Umbilical cord (tissue), 2 donors: ENCODE data around the gene UNKL. TPM values are rescaled to one million over a fixed set of nuclear protein-coding genes. Genes with fewer than 3 reads are reported as not detected.
"Not testable (repeated sequence)": the region's sequence is repeated elsewhere in the genome, so short reads cannot be mapped to it uniquely, and the experiment has no call there.

Experiments used
- DNase-seq: peaks from one replicate; pipeline ENCODE4 v3.0.0-alpha.2; 2015; ENCODE audit warnings: low spot score
- total RNA-seq: library from RNA; depleted of rRNA; stranded (reverse); fragments of >200 nt; gene quantifications from one replicate; pipeline ENCODE4 v1.2.3, GENCODE V29; 2014; ENCODE audit warnings: low replicate concordance; ENCODE audit not compliant: insufficient read depth

The UNKL gene
- total RNA-seq, 1 donor from 2014 or later: 3.4 TPM

GRCh38 chr16:1445518-1446203, 31.2 kb upstream of the UNKL start:
- DNase-seq: no peak

DNA sequence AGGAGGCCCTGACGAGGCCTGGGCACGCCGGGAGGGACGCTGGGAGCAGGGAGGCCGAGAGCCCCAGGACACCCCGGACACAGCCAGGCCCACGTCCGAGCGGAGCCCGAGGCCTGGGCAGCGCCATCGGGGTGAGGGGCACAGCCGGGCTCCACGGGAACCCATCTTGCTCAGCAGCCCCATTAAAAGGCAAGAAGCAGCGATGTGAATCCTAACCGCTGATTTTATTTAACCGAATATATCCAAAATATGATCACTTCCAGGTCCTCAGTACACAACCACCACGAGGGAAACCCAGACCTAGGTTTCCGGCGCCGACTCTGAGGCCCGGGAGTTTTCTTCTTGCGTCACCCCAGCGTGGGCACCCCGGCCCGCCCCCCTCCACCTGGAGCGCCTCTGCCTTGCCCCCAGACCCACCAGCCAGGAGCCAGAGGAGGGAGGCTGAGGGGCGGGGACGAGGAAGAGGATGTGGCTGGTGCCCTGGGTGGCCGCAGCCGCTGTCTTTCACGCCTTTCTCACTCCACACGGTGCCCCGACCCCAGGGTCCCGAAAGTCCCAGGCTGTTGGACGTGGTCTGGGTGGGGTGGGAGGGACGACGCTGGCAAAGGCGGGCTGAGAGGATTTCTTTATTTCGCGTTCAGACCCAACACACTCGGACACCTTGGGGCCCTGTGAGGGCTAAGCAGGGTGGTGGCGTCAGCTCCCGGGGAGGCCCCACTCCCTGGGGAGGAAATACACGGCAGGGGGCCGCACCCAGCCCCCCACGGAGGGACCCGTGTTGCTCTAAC, 30.4 kb upstream of the UNKL start:
- no peak for DNase-seq

GRCh38 chr16:1443980-1444729, 29.7 kb upstream of the UNKL start, which contains the start of gene CCDC154:
Gene CCDC154, minus strand, starts transcription at chr16:1444556. Its CDS starts 234 bp downstream, at chr16:1444322.
- no peak for DNase-seq

DNA sequence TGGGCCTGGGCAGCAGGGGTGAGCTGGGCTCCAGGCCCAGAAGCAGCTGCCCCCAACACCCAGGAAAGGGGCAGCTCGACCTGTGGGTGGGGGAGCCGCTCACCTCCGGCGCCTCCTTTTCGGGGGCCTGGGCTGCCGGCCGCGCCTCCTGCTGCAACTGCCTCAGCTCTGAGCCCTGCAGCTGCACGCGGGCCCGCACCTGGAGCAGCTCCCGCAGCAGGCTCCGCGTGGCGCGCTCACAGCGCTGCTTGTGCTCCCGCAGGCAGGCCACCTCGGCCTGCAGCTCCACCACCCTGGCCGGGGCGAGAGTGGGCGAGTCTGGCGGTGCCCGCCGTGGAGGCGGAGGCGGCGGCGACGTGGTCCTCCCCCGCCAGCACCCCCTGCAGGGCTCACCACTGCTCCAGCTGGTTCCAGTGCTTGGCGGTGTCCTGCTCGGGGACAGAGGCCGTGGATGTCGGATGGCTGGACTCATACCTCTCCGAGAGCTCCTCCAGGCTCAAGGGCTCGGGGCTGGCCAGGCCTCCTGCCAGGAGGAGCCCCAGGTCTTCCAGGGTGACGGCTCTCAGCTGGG, 29.0 kb upstream of the UNKL start:
- DNase-seq: no peak

DNA sequence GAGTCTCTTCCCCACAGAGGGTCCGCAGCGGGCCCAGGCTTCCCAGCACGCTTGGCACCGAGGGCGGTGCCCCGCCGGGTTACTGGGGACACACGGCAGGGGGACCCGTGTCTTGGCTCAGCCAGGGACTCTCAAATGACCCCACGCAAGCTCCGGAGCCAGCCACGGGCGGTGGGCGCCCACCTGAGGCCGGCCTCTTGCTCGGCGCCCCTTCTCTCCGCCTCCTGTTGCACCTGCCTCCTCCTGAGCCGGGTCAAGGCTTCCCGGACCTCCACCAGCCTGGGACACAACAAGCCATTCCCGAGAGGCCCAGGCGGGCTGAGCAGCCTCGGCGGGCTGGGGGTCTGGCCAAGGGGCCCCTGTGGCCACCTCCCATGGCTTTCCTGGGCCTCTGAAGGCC, 28.2 kb upstream of the UNKL start:
- DNase-seq: no peak

- no peak for DNase-seq
These were observed 26.9 kb upstream of the UNKL start for GRCh38 chr16:1441391-1441829.

DNA sequence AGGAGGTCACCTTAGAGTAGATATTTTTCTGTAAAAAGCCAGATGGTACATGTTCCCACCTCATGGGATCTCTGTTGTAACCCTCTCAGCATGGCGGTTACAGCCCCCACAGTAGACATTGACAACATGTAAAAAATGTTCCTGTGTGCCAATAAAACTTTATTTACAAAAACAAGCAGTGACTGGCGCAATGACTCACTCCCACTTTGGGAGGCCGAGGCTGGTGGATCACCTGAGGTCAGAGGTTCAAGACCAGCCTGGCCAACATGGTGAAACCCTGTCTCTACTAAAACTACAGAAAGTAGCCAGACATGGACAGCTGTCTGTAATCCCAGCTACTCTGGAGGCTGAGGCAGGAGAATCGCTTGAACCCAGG, 25.2 kb upstream of the UNKL start:
- not testable (repeated sequence) for DNase-seq

GRCh38 chr16:1439058-1439698, 24.7 kb upstream of the UNKL start:
- DNase-seq: no peak

DNA sequence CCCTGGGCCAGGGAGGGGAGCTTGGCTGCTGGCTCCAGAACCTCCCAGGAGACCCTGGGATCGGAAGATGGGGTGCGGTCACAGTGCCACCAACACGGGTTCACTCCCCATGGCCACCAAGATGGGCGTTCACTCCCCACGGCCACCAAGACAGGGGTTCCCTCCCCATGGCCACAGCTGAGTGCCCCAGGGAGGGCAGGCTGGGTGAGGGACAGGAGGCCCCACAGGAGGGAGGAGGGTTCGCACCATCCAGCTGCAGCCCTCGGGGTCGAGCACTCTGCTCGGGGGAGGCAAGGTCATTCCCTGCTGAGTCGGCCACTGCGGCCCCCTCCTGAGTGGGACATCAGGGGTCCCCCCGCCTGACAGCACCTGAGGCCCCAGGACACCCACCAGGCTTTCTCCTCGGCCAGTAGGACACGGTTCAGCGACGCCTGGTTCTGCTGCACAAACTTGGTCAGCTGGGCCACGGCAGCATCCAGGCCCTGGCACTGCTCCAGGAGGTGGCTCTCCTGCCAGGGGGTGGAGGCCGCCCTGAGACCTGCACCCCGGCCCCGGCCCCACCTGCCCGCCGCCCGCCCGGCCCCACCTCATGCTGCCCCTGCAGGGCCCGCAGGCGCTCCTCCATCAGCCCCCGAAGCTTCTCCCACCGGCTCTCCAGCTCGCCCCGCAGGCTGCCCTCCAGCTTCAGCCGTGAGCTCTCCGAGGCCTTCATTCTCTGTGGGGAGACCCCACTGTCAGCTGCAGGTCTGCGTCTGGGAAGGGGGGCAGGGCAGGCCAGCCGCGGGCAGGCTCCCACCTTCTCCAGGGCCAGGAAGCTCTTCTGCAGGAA, 23.9 kb upstream of the UNKL start:
- no peak for DNase-seq

GRCh38 chr16:1437606-1438005, 23.1 kb upstream of the UNKL start:
- no peak for DNase-seq

DNA sequence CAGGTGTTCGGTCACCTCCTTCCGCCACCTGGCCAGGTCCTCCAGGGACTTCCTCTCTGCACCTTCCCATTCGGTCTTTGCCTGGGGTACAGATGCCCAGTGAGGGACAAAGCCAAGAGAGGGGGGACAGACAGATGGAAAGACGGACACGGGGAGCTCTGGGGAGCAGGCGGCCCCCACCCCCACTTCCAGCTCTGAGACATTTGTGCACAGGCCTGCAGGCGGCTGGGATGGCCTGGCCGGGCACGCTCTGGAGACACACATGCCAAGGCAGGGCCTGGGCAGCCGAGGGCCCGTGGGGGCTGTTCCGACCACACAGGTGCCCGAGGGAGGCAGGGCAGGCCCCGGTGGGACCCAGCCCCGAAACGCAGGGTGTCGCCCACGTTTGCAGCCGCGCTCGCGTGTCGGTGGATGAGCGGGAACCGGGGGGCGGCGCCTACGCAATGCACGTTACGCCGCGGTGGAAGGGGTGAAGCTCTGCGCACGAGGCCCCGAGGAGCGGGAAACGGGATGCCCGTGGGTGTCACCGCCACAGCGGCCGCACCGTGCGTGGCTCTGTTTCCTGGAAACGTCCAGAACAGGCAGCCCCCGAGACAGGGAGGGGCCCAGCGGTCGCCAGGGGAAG, 22.3 kb upstream of the UNKL start:
- DNase-seq: no peak

DNA sequence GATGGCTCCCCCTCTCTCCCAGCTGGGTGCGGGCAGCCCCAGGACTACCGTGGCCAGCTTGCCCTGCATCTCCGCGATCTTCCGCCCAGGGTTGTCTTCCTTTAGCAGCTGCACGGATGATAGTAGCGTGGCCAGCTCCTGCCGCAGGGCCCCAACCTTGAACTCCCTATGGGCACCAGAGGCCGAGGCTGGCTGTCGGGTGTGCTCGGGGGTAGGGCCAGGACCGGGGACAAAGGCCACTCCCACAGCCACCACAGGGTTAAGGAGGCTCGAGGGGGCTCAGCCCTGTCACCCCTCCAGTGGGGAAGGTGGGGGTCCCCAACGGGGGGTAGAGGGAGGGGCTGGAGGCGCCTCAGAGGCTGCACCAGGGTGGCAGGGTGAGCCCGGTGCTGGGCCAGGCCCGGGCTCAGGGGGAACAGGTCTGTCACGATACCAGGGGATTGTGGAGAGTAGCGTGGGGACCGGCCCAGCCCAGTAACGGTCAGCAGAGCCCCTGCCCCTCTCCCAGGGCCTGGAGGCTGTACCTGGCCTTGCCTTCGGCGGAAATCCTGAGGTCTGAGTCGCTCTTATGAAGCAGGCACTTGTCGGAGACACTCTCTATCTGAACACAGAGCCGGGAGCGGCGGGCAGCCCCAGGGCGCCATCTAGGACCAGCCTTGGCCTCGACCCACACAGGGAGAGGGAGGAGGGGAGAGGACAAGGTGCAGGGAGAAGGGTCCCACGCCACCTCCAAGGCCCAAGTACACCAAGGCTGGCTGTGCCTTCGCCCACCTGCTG, 21.6 kb upstream of the UNKL start:
- no peak for DNase-seq

GRCh38 chr16:1434644-1435592, 20.4 kb upstream of the UNKL start:
- DNase-seq: no peak

GRCh38 chr16:1433756-1434155, 19.3 kb upstream of the UNKL start:
- no peak for DNase-seq

- DNase-seq: no peak
These were observed 18.7 kb upstream of the UNKL start for GRCh38 chr16:1433263-1433560.

DNA sequence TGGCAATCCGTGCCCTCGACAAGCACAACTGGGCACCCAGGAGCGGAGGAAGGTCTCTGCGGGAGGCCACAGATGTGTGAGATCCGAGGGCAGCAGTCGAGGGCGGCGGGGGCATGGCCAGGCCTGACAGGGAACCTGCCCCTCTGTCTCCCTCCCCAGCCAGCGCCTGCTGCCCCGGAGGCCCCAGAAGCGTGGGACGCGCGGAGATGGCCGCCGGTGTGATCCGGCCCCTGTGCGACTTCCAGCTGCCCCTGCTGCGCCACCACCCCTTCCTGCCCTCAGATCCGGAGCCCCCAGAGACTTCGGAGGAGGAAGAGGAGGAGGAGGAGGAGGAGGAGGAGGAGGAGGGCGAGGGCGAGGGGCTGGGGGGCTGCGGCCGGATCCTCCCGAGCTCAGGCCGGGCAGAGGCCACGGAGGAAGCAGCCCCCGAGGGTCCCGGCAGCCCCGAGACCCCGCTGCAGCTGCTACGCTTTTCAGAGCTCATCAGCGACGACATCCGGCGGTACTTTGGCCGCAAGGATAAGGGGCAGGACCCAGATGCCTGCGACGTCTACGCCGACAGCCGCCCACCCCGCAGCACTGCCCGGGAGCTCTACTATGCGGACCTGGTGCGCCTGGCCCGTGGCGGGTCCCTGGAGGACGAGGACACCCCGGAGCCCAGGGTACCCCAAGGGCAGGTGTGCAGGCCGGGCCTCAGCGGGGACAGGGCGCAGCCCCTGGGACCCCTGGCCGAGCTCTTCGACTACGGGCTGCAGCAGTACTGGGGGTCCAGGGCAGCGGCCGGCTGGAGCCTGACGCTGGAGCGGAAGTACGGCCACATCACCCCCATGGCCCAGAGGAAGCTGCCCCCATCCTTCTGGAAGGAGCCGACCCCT, 18.1 kb upstream of the UNKL start:
- no peak for DNase-seq

GRCh38 chr16:1431497-1432270, 17.2 kb upstream of the UNKL start:
- DNase-seq: no peak
